Pancreas (tissue), 10 donors: Measurements from ENCODE around the gene KANK3. TPM values are rescaled to one million over a fixed set of nuclear protein-coding genes. Genes with fewer than 3 reads are reported as not detected.
"Not testable (repeated sequence)": the region's sequence is repeated elsewhere in the genome, so short reads cannot be mapped to it uniquely, and the experiment has no call there.

Source experiments
- ATAC-seq, 4 donors: fragments of 200-7000 bp; cut with Tn5 transposase; one replicate each; pipeline versions ENCODE4 v1.8.0 to v1.9.1; 2020; ENCODE audit warnings: mild to moderate bottlenecking in 4 of 4, moderate library complexity in 4 of 4
- DNase-seq, 6 donors: peaks; one replicate each; pipeline ENCODE4 v3.0.0-alpha.2; 2020
- FAIRE-seq: peaks from 2 replicates; lab custom pipeline; 2012; peaks lifted over from hg19 to GRCh38; lab: Jason Lieb, UNC
- H3K27ac ChIP-seq, 4 donors: fragments of 200-600 bp; sonication (generic); 1 replicate in 3 of 4; 2 replicates in 1 of 4; pipeline versions ENCODE4 v1.5.0 to v1.8.0; 2020
- H3K27me3 ChIP-seq, 4 donors: fragments of 200-600 bp; one replicate each; pipeline ENCODE4 v1.8.0; 2021
- H3K36me3 ChIP-seq, 3 donors: fragments of 200-600 bp; sonication (generic) in 1 of 3; one replicate each; pipeline versions ENCODE4 v1.5.0 to v1.8.0; 2020 to 2021
- H3K4me1 ChIP-seq, 3 donors: fragments of 200-600 bp; one replicate each; pipeline ENCODE4 v1.8.0; 2021
- H3K4me3 ChIP-seq, 4 donors: fragments of 200-600 bp; sonication (generic) in 2 of 4; one replicate each; pipeline versions ENCODE4 v1.5.0 to v1.8.0; 2020 to 2021
- H3K9me3 ChIP-seq, 4 donors: fragments of 200-600 bp; one replicate each; pipeline ENCODE4 v1.8.0; 2021
- WGBS, 2 donors: extraction: QIAGEN DNeasy Blood & Tissue Kit; methylation state at CpG; one replicate each; pipeline ENCODE4 v1.1.7; 2013; 5-methylcytosine and 5-hydroxymethylcytosine counted together
- intact Hi-C, 3 donors: fragments of 100-400 bp; cut with DNase I; formaldehyde crosslinking; loops; one replicate each; pipeline versions ENCODE4 v1.11.1 to v1.14.2; 2022
- polyA plus RNA-seq, 2 donors: library from polyadenylated mRNA; stranded (reverse); fragments of 200-250 nt; gene quantifications; one replicate each; pipeline ENCODE4 v1.2.3, GENCODE V29; 2013
- total RNA-seq, 6 donors: library from RNA; stranded (reverse); fragmentation: NEBNext Ultra II Directional in 4 of 6; extraction: Animal tissue kit (Norgen Biotek cat#: 25700) in 4 of 6; gene quantifications; one replicate each; pipeline versions ENCODE4 v1.2.1 to v1.2.4, GENCODE V29; 2021 to 2023
- TF ChIP-seq, protein P1 (sequence below), 4 donors: fragments of 200-600 bp; sonication (generic) in 3 of 4; IDR thresholded peaks; one replicate each; pipeline versions ENCODE4 v1.5.0 to v1.8.0; 2021; ENCODE audit warnings: antibody characterized with exemption in 4 of 4
- donor health status: healthy with polysubstance abuse.
- donor health status: DM: no; HTN: no; CAD: no; lungs with moderate emphysema.
- donor health status: DM: no; HTN: no; CAD: no.
- donor health status: control.
- donor health status: control.
- donor health status: Bipolar disorder and iron deficiency.
- donor health status: DM: yes; HTN: yes; CAD: no.
- donor health status: DM: no; HTN: no; CAD: no.
- donor health status: DM: no; HTN: no; CAD: no.
- donor health status: DM: yes; HTN: yes; CAD: no.

The KANK3 gene
- total and polyA plus RNA-seq, 8 donors = 1.7 to 17.9 (median 2.0) TPM

DNA sequence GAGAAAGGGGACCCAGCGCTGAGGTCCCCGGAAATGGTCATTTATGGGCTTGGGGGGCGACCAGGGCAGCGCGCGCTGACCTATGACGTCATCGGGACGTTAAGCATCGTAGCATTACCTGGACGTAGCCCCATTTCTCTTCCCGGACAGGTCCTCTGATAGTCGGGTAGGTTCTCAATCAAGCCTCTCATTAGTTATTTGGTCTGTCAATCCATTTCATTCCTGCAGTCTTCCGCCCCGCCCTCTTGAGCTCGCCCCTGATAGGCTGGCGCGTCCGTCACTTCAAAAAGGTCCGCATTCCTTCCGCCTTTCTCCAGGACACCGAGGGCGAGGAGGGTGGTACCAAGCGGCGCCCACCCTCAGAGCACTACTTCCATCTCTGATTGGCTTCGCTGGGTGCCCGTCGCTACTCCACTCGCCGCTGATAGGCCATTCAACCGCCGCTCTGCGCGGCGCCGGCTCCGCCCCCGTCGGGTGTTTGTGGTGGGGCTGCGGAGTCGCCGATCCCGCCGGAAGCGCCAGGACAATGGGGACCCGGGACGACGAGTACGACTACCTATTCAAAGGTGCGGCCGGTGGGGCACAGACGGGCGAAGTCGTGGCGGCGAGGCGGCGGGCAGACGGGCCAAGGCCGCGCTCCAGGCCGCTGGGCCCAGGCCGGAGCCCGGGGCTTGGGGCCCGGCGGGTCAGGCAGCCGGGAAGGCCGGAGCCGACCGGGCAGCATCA is 47.0 kb upstream of the KANK3 start, which contains the start of gene RAB11B:
TSS of gene RAB11B (plus strand) at position 470 of the 726 bp plus-strand sequence. CDS start at position 527, 57 bp downstream.
- intact Hi-C loops = no loop called here
- TF ChIP-seq, protein P1, sequence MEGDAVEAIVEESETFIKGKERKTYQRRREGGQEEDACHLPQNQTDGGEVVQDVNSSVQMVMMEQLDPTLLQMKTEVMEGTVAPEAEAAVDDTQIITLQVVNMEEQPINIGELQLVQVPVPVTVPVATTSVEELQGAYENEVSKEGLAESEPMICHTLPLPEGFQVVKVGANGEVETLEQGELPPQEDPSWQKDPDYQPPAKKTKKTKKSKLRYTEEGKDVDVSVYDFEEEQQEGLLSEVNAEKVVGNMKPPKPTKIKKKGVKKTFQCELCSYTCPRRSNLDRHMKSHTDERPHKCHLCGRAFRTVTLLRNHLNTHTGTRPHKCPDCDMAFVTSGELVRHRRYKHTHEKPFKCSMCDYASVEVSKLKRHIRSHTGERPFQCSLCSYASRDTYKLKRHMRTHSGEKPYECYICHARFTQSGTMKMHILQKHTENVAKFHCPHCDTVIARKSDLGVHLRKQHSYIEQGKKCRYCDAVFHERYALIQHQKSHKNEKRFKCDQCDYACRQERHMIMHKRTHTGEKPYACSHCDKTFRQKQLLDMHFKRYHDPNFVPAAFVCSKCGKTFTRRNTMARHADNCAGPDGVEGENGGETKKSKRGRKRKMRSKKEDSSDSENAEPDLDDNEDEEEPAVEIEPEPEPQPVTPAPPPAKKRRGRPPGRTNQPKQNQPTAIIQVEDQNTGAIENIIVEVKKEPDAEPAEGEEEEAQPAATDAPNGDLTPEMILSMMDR (IDR thresholded peaks at IDR 0.05) = no peak
- Histone ChIP-seq H3K9me3 (no peaks in the 10 kb centered on the region), H3K27ac (peak within 1 kb of the TSS; percentile 100), H3K4me3 (peak within 1 kb of the TSS; percentile 74 to 95 (median 90)), H3K4me1 (peaks cover 40 to 61% (median 59%) of the 10 kb centered on the region in 3 donors), H3K36me3 (no peaks in the 10 kb centered on the region), H3K27me3 (no peaks in the 10 kb centered on the region)
- peak; percentile 95 for FAIRE-seq
- DNase-seq = peak; percentile 93 to 100 (median 99)
- WGBS, 2 donors = 0% methylated on average over 65 to 70 of the region's 70 CpGs
- ATAC-seq = peak; percentile 81 to 88 (median 84)

DNA sequence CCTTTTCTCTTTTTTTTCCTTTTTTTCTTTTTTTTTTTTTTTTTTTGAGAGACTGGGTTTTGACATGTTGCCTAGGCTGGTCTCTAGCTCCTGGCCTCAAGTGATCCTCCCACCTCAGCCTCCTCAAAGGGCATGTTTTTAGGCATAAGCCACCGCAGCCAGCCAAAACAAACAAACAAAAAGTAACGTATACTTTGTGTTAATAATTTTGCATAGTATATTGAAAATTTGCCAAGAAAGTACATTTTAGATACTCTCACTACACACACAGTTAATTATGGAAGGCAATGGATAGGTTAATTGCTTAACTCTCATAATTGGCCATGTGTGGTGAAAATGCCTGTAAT is 45.5 kb upstream of the KANK3 start:
- Histone ChIP-seq H3K36me3 (no peaks in the 10 kb centered on the region), H3K4me3 (peak overlapping the region in 1 of 4 donors; percentile 87), H3K27ac (peak overlapping the region; percentile 71 to 100 (median 88)), H3K4me1 (peaks cover 34 to 56% (median 48%) of the 10 kb centered on the region in 3 donors), H3K9me3 (no peaks in the 10 kb centered on the region), H3K27me3 (no peaks in the 10 kb centered on the region)
- WGBS, 2 donors = 22 to 27% methylated on average over 2 of the region's 2 CpGs
- FAIRE-seq (no peak), ATAC-seq (no peak), DNase-seq (no peak)
- TF ChIP-seq, protein P1 (IDR thresholded peaks at IDR 0.05) = no peak
- intact Hi-C loops = no loop called here

DNA sequence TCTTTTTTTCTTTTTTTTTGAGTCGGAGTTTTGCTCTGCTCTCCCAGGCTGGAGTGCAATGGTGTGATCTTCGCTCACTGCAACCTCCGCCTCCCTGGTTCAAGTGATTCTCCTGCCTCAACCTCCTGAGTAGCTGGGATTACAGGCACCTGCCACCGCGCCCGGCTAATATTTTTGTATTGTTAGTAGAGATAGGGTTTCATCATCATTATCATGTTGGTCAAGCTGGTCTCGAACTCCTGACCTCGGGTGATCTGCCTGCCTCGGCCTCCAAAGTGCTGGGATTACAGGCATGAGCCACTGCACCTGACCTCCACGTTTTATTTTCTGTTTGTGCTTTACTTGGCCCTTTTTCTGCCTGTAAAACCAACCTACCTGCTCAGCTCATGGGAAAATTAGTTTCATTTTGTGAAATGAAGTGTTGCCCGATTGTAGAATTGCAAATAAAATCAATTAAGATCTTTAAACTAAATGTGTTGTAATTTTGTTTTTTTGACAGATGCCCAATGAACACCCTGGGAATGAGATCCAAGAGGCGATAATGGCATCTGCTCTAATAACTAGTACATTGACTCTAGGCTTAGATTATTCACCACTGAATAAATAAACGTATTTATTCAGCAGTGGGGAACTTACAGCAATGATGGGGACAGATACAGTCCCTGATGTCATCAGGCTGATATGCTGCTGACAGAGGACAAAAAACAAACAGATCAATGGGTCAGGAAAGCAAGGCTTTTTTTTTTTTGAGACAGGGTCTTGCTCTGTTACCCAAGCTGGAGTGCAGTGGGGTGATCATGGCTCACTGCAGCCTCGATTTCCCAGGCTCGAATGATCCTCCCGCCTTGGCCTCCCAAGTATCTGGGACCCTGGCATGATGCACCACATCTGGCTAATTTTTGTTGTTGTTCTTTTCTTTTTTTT is 44.9 kb upstream of the KANK3 start:
- no peak for FAIRE-seq
- Histone ChIP-seq H3K27ac (peak overlapping the region; percentile 71 to 100 (median 88)), H3K36me3 (no peaks in the 10 kb centered on the region), H3K4me1 (peaks cover 28 to 50% (median 42%) of the 10 kb centered on the region in 3 donors), H3K4me3 (no peak overlapping the region), H3K27me3 (no peaks in the 10 kb centered on the region), H3K9me3 (no peaks in the 10 kb centered on the region)
- TF ChIP-seq, protein P1 (IDR thresholded peaks at IDR 0.05) = no peak
- 45 to 48% methylated on average over 16 of the region's 16 CpGs for WGBS, 2 donors
- intact Hi-C loops = no loop called here
- peak; percentile 7 to 29 (median 11) for ATAC-seq
- DNase-seq = peak in 2 of 6 donors; percentile 34 to 49

DNA sequence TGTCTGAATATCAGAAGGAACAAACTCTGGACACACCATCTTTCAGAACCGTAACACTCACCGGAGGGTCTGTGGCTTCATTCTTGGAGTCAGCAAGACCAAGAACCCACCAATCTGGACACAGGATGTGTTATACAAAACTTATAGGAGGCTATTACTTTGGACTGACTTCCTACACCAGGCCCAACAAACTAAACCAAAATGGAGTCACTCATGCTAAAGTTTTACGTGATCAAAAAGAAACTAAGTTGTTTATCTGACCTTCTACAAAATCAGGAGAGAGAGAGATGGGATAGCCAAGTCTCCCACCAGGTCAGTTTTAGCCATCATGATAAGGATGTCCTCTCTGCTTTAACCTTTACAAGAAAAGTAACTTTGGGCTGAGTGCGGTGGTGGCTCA is 43.9 kb upstream of the KANK3 start:
- no peak for DNase-seq
- Histone ChIP-seq H3K4me3 (no peak overlapping the region), H3K4me1 (peaks cover 20 to 45% (median 33%) of the 10 kb centered on the region in 3 donors), H3K36me3 (no peaks in the 10 kb centered on the region), H3K27me3 (no peaks in the 10 kb centered on the region), H3K9me3 (no peaks in the 10 kb centered on the region), H3K27ac (peak overlapping the region in 2 of 4 donors; percentile 71 to 100)
- intact Hi-C loops = no loop called here
- FAIRE-seq = no peak
- ATAC-seq = no peak
- 73 to 100% methylated on average over 4 of the region's 4 CpGs for WGBS, 2 donors
- TF ChIP-seq, protein P1 (IDR thresholded peaks at IDR 0.05) = no peak

DNA sequence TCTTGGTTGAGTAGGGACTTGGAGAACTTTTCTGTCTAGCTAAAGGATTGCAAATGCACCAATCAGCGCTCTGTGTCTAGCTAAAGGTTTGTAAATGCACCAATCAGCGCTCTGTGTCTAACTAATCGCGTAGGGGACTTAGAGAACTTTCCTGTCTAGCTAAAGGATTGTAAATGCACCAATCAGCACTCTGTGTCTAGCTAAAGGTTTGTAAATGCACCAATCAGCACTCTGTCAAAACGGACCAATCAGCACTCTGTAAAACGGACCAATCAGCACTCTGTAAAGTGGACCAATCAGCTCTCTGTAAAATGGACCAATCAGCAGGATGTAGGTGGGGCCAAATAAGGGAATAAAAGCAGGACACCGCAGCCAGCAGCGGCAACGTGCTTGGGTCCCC is 43.4 kb upstream of the KANK3 start:
- Histone ChIP-seq H3K4me1 (peaks cover 14 to 40% (median 28%) of the 10 kb centered on the region in 3 donors), H3K27ac (peak overlapping the region in 2 of 4 donors; percentile 6 to 62)
- H3K4me3 ChIP-seq, H3K9me3 ChIP-seq, FAIRE-seq, intact Hi-C loops, H3K27me3 ChIP-seq, H3K36me3 ChIP-seq, DNase-seq, ATAC-seq: not testable (repeated sequence)
- WGBS, 2 donors = 84 to 94% methylated on average over 9 of the region's 9 CpGs

DNA sequence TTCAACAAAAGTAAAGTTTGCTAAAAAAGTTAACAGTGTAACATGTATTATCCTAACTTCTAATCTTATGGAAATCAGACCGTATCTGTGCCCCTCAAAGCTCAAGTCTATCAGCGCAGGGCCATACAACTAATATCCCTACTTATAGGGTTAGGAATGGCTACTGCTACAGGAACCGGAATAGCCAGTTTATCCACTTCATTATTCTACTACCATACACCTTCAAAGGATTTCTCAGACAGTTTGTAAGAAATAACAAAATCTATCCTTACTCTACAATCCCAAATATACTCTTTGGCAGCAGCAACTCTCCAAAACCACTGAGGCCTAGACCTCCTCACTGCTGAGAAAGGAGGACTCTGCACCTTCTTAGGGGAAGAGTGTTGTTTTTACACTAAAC is 42.5 kb upstream of the KANK3 start:
- ATAC-seq, H3K4me3 ChIP-seq, H3K27me3 ChIP-seq, intact Hi-C loops, H3K9me3 ChIP-seq, H3K36me3 ChIP-seq, FAIRE-seq, DNase-seq: not testable (repeated sequence)
- H3K27ac ChIP-seq = peak overlapping the region in 3 of 4 donors; percentile 6 to 62 (median 39)
- 25 to 30% methylated on average over 3 of the region's 3 CpGs for WGBS, 2 donors
- peaks cover 9 to 36% (median 23%) of the 10 kb centered on the region in 3 donors for H3K4me1 ChIP-seq

DNA sequence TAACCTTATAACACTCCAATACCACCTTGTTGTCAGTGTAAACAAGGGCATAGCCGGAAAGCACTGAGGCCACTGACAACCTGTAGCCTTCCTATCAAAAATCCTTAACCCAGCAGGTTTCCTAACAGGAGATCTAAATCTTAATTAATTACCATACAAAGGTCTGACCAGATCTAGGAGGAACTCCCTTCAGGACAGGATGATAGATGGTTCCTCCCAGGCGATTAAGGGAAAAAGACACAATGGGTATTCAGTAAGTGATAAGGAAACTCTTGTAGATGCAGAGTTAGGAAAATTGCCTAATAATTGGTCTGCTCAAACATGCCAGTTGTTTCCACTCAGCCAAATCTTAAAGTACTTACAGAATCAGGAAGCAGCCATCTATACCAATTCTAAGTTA is 42.0 kb upstream of the KANK3 start:
- H3K36me3 ChIP-seq, H3K4me3 ChIP-seq, FAIRE-seq, H3K27me3 ChIP-seq, ATAC-seq, intact Hi-C loops, H3K9me3 ChIP-seq, DNase-seq: not testable (repeated sequence)
- H3K27ac ChIP-seq = peak overlapping the region in 1 of 4 donors; percentile 62
- WGBS, 2 donors = 28 to 31% methylated on average over 2 of the region's 2 CpGs
- H3K4me1 ChIP-seq = peaks cover 9 to 36% (median 23%) of the 10 kb centered on the region in 3 donors
